ENCODE data around the gene CHAF1B. TPM values are rescaled to one million over a fixed set of nuclear protein-coding genes. Genes with fewer than 3 reads are reported as not detected.

Gene CHAF1B
- total and polyA plus RNA-seq, 9 of the 15 experiments (the other 6 are each of a cell fraction or from before 2014, with no cell fraction given): 7.5 to 36.8 (median 21.0) TPM

DNA sequence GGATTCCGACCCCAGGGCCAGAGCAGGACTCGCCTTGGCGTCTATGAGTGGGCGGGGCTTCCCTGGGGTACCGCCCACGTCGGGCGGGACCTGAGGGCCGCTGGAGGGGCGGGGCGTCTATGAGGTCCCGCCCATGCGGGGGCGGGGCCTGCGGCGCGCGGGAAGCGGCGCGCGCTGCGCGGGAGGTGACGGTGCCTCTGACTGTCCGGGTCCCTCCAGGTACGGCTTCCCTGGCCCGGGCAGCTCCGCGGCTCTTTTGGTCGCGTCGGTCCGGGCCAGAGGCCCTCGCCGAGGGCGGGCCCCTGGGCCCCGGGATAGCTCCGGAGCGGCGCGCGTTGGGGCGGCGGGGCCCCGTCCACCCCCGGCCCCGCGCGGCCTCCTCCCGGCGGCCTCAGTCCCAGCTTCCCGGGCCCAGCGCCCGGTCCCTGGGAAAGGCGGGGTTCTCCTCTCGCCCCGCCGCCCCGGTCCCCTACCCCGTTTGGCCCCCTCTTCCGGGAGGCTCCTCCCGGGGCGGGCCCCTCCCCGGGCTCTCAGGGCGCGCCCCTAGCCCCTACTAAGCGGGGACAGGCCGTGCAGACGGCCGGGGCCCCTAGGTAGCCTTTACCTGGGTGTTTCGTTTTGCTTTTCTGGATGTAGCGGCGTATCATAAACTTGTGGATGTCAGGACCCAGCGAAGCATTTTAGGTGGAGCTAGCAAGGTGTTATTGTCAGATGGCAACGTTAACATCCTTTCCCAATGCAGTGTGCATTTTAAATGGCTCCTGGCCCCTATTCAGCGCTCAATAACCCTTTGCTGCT lies at the start of gene CHAF1B (continued):
- TF ChIP-seq BDP1 (IDR thresholded peaks at IDR 0.05; ENCODE audit: insufficient read depth, insufficient read length) (no peak), JUN (IDR thresholded peaks at IDR 0.05; ENCODE audit: borderline replicate concordance, low read depth, low read length) (no peak), JUN (CRISPR knock-in tag; IDR thresholded peaks at IDR 0.05; ENCODE audit: borderline replicate concordance) (no peak), SNAPC5 (CRISPR knock-in tag; IDR thresholded peaks at IDR 0.05) (no peak), LCOR (CRISPR knock-in tag; IDR thresholded peaks at IDR 0.05) (no peak), TAF7 (tag; IDR thresholded peaks at IDR 0.05) (no peak), ZNF232 (CRISPR knock-in tag; IDR thresholded peaks at IDR 0.05) (no peak), RCOR1 (IDR thresholded peaks at IDR 0.05; ENCODE audit: borderline replicate concordance in 1 of 2, low read depth in 2 of 2, low read length in 2 of 2) (peak in 1 of 2 experiments; percentile 48; a peak in 1 of 4 replicates), CHD1 (IDR thresholded peaks at IDR 0.05; ENCODE audit: low read length) (no peak), FOXK2 (conservative IDR thresholded peaks at IDR 0.05 in 1 of 2, IDR thresholded peaks at IDR 0.05 in 1 of 2; ENCODE audit: low read depth in 2 of 2) (no peak), EGR1 (conservative IDR thresholded peaks at IDR 0.05) (peak; percentile 90), RBM39 (optimal IDR thresholded peaks at IDR 0.05; ENCODE audit: low read depth, low read length) (no peak), U2AF1 (optimal IDR thresholded peaks at IDR 0.05; ENCODE audit: low read depth, low read length) (no peak)
- TF ChIP-seq, protein P1, sequence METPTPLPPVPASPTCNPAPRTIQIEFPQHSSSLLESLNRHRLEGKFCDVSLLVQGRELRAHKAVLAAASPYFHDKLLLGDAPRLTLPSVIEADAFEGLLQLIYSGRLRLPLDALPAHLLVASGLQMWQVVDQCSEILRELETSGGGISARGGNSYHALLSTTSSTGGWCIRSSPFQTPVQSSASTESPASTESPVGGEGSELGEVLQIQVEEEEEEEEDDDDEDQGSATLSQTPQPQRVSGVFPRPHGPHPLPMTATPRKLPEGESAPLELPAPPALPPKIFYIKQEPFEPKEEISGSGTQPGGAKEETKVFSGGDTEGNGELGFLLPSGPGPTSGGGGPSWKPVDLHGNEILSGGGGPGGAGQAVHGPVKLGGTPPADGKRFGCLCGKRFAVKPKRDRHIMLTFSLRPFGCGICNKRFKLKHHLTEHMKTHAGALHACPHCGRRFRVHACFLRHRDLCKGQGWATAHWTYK (CRISPR knock-in tag; IDR thresholded peaks at IDR 0.05): no peak
- TF ChIP-seq, protein P2, sequence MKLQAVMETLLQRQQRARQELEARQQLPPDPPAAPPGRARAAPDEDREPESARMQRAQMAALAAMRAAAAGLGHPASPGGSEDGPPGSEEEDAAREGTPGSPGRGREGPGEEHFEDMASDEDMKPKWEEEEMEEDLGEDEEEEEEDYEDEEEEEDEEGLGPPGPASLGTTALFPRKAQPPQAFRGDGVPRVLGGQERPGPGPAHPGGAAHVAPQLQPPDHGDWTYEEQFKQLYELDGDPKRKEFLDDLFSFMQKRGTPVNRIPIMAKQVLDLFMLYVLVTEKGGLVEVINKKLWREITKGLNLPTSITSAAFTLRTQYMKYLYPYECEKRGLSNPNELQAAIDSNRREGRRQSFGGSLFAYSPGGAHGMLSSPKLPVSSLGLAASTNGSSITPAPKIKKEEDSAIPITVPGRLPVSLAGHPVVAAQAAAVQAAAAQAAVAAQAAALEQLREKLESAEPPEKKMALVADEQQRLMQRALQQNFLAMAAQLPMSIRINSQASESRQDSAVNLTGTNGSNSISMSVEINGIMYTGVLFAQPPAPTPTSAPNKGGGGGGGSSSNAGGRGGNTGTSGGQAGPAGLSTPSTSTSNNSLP (IDR thresholded peaks at IDR 0.05; ENCODE audit: borderline replicate concordance, low read depth, low read length): no peak
- TF ChIP-seq, protein P3, sequence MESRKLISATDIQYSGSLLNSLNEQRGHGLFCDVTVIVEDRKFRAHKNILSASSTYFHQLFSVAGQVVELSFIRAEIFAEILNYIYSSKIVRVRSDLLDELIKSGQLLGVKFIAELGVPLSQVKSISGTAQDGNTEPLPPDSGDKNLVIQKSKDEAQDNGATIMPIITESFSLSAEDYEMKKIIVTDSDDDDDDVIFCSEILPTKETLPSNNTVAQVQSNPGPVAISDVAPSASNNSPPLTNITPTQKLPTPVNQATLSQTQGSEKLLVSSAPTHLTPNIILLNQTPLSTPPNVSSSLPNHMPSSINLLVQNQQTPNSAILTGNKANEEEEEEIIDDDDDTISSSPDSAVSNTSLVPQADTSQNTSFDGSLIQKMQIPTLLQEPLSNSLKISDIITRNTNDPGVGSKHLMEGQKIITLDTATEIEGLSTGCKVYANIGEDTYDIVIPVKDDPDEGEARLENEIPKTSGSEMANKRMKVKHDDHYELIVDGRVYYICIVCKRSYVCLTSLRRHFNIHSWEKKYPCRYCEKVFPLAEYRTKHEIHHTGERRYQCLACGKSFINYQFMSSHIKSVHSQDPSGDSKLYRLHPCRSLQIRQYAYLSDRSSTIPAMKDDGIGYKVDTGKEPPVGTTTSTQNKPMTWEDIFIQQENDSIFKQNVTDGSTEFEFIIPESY (CRISPR knock-in tag; IDR thresholded peaks at IDR 0.05): no peak
- TF ChIP-seq, protein P4, sequence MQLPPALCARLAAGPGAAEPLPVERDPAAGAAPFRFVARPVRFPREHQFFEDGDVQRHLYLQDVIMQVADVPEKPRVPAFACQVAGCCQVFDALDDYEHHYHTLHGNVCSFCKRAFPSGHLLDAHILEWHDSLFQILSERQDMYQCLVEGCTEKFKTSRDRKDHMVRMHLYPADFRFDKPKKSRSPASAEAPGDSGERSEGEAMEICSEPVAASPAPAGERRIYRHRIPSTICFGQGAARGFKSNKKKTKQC (CRISPR knock-in tag; IDR thresholded peaks at IDR 0.05): no peak
- TF ChIP-seq, protein P5, sequence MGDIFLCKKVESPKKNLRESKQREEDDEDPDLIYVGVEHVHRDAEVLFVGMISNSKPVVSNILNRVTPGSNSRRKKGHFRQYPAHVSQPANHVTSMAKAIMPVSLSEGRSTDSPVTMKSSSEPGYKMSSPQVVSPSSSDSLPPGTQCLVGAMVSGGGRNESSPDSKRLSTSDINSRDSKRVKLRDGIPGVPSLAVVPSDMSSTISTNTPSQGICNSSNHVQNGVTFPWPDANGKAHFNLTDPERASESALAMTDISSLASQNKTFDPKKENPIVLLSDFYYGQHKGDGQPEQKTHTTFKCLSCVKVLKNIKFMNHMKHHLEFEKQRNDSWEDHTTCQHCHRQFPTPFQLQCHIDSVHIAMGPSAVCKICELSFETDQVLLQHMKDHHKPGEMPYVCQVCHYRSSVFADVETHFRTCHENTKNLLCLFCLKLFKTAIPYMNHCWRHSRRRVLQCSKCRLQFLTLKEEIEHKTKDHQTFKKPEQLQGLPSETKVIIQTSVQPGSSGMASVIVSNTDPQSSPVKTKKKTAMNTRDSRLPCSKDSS (IDR thresholded peaks at IDR 0.05; ENCODE audit: low read depth, partially characterized antibody): no peak
